HepG2 (cell line): ENCODE data around the gene STK38L. TPM values are rescaled to one million over a fixed set of nuclear protein-coding genes. Genes with fewer than 3 reads are reported as not detected.

Source experiments
- ATAD3A ChIP-seq: sonication (generic); formaldehyde crosslinking; IDR thresholded peaks from 2 replicates; pipeline ENCODE4 v1.4.0; 2020; ENCODE audit warnings: missing genetic modification reagents
- MXI1 ChIP-seq: IDR thresholded peaks from 3 replicates; pipeline ENCODE4 v1.6.1; 2012; ENCODE audit warnings: low read depth, low read length, inconsistent platforms, borderline replicate concordance
- NFRKB ChIP-seq: fragments of 450-650 bp; IDR thresholded peaks from 2 replicates; pipeline ENCODE4 v1.6.1; 2017
- NFYB ChIP-seq: sonication (generic); formaldehyde crosslinking; IDR thresholded peaks from 2 replicates; pipeline ENCODE4 v1.4.0; 2020; ENCODE audit warnings: missing genetic modification reagents
- NR3C1 ChIP-seq: sonication (generic); formaldehyde crosslinking; IDR thresholded peaks from 2 replicates; pipeline ENCODE4 v1.4.0; 2020; ENCODE audit warnings: missing genetic modification reagents
- PCBP2 ChIP-seq: fragments of 200-400 bp; formaldehyde crosslinking; optimal IDR thresholded peaks from 2 replicates; pipeline ENCODE3; 2018; ENCODE audit warnings: low read length, low read depth; ENCODE audit not compliant: poor library complexity, severe bottlenecking
- RELA ChIP-seq: sonication (generic); formaldehyde crosslinking; IDR thresholded peaks from 2 replicates; pipeline ENCODE4 v1.4.0; 2020; ENCODE audit warnings: missing genetic modification reagents
- RFX3 ChIP-seq: IDR thresholded peaks from 2 replicates; pipeline ENCODE4 v1.6.1; 2016; ENCODE audit warnings: missing biosample characterization, missing genetic modification reagents
- TEAD2 ChIP-seq: sonication (generic); formaldehyde crosslinking; IDR thresholded peaks from 2 replicates; pipeline ENCODE4 v1.9.0; 2021; ENCODE audit warnings: missing genetic modification reagents
- TIGD3 ChIP-seq: sonication (generic); formaldehyde crosslinking; IDR thresholded peaks from 2 replicates; pipeline ENCODE4 v1.5.1; 2020; ENCODE audit warnings: mild to moderate bottlenecking, missing genetic modification reagents, borderline replicate concordance
- ZFP37 ChIP-seq: sonication (generic); formaldehyde crosslinking; IDR thresholded peaks from 2 replicates; pipeline ENCODE4 v1.4.0; 2020; ENCODE audit warnings: missing genetic modification reagents, borderline replicate concordance
- ZFP91 ChIP-seq: sonication (generic); formaldehyde crosslinking; IDR thresholded peaks from 2 replicates; pipeline ENCODE4 v1.9.0; 2022; ENCODE audit warnings: missing genetic modification reagents, mild to moderate bottlenecking, borderline replicate concordance
- ZNF432 ChIP-seq: sonication (generic); formaldehyde crosslinking; IDR thresholded peaks from 2 replicates; pipeline ENCODE4 v1.5.0; 2020; ENCODE audit warnings: missing genetic modification reagents, mild to moderate bottlenecking, borderline replicate concordance
- ZNF687 ChIP-seq: sonication (generic); formaldehyde crosslinking; IDR thresholded peaks from 2 replicates; pipeline ENCODE4 v1.5.1; 2020; ENCODE audit warnings: mild to moderate bottlenecking, missing genetic modification reagents, moderate library complexity
- ZSCAN5A ChIP-seq: sonication (generic); formaldehyde crosslinking; IDR thresholded peaks from 2 replicates; pipeline ENCODE4 v1.8.0; 2022; ENCODE audit warnings: mild to moderate bottlenecking, missing genetic modification reagents, borderline replicate concordance
- ZXDC ChIP-seq: sonication (generic); formaldehyde crosslinking; IDR thresholded peaks from 2 replicates; pipeline ENCODE4 v1.5.0; 2020; ENCODE audit warnings: mild to moderate bottlenecking, missing genetic modification reagents
- polyA plus RNA-seq, 8 experiments: library from polyadenylated mRNA; depleted of rRNA in 3 of 8; stranded (reverse) in 7 of 8; unstranded in 1 of 8; fragments of >200 nt; fragmentation: Illumina TruSeq in 4 of 8; extraction: Trizol in 4 of 8; gene quantifications; 2 replicates each; pipeline versions ENCODE4 v1.2.1 to v1.2.3, GENCODE V29; 2011 to 2016; ENCODE audit warnings: low read depth in 4 of 8, missing spikeins in 1 of 8, mixed read lengths in 1 of 8; ENCODE audit not compliant: insufficient read depth in 1 of 8
- total RNA-seq, 5 experiments: library from RNA; depleted of rRNA; stranded (reverse); fragments of >200 nt; fragmentation: Illumina TruSeq; extraction: Trizol; gene quantifications; 2 replicates each; pipeline ENCODE4 v1.2.3, GENCODE V29; 2016; ENCODE audit warnings: low read depth in 1 of 5

STK38L gene
- total and polyA plus RNA-seq, 2 of the 13 experiments (the other 11 are each of a cell fraction or from before 2014, with no cell fraction given) = 6.1 to 26.4 TPM

- TF ChIP-seq ZFP91 = peak; percentile 93; the same call in 1 of the 2 replicates
- no peak for TF ChIP-seq RFX3 (CRISPR knock-in tag)
- TF ChIP-seq ATAD3A (CRISPR knock-in tag) = no peak
- TF ChIP-seq ZNF687 (CRISPR knock-in tag) = peak; percentile 89
- TF ChIP-seq NFYB = peak; percentile 72
- no peak for TF ChIP-seq PCBP2
- TF ChIP-seq NFRKB = no peak
- TF ChIP-seq NR3C1 (CRISPR knock-in tag) = no peak
- TF ChIP-seq MXI1 = peak; percentile 73; the same call in 2 of the 3 replicates
- TF ChIP-seq RELA (CRISPR knock-in tag) = 0 out of 2 replicates have a peak, but pooled peaks have one; percentile 74
- TF ChIP-seq ZNF432 = 0 out of 2 replicates have a peak, but pooled peaks have one; percentile 61
- no peak for TF ChIP-seq TEAD2
- no peak; the same call in 1 of the 2 replicates for TF ChIP-seq ZXDC
- peak; percentile 92 for TF ChIP-seq ZSCAN5A
- no peak for TF ChIP-seq TIGD3 (CRISPR knock-in tag)
- TF ChIP-seq ZFP37 (CRISPR knock-in tag) = 0 out of 2 replicates have a peak, but pooled peaks have one; percentile 35
Measured at GRCh38 chr12:27243804-27244688, at the start of gene STK38L (continued).
